Measurements from ENCODE around the gene ERVW-1. TPM values are rescaled to one million over a fixed set of nuclear protein-coding genes. Genes with fewer than 3 reads are reported as not detected.
"Not testable (repeated sequence)": the region's sequence is repeated elsewhere in the genome, so short reads cannot be mapped to it uniquely, and the experiment has no call there.

ERVW-1 gene, protein sequence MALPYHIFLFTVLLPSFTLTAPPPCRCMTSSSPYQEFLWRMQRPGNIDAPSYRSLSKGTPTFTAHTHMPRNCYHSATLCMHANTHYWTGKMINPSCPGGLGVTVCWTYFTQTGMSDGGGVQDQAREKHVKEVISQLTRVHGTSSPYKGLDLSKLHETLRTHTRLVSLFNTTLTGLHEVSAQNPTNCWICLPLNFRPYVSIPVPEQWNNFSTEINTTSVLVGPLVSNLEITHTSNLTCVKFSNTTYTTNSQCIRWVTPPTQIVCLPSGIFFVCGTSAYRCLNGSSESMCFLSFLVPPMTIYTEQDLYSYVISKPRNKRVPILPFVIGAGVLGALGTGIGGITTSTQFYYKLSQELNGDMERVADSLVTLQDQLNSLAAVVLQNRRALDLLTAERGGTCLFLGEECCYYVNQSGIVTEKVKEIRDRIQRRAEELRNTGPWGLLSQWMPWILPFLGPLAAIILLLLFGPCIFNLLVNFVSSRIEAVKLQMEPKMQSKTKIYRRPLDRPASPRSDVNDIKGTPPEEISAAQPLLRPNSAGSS
- 0.07 TPM in 1 of 2 replicates, not detected in the other for total RNA-seq (2014; rRNA removed; shearing (Covaris generic))
- polyA plus RNA-seq (2016; fragmentation: Nextera tagmentation; extraction: Ambion mirVana) = not detected in 2 replicates
- long read RNA-seq = 0 reads

DNA sequence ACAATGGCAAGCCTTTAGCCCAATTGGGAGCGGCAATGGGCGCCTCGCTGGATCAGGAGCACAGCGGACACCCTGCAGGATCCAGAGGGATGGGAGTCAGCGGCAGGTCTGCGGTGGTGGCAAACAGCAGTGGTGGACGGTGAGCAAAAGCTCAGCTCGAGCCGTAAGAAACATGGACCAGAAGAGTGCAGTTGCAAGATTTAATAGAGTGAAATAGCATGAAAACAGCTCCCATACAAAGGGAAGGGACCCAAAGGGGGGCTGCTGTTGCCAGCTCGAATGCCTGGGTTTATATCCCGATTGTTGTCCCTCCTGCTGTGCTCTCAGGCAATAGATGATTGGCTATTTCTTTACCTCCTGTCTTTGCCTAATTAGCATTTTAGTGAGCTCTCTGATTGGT, at the start of gene ERVW-1:
TSS of gene ERVW-1 (minus strand) at position 266 of the 400 bp plus-strand sequence. CDS start 7,565 bp downstream, outside the sequence.
- not testable (repeated sequence) for H3K27ac Mint-ChIP-seq; H3K9me3 Mint-ChIP-seq; H2AFZ ChIP-seq; H3K36me3 ChIP-seq (ENCODE audit: insufficient read depth); H3K9me2 ChIP-seq (ENCODE audit: insufficient read depth); H3K4me3 ChIP-seq; H3K4me1 ChIP-seq (ENCODE audit: insufficient read depth); H3K27ac ChIP-seq (ENCODE audit: low read depth); H3K36me3 Mint-ChIP-seq (ENCODE audit: low read depth); H4K20me1 ChIP-seq (replicated peaks; ENCODE audit: insufficient read depth); H3K4me3 Mint-ChIP-seq; H3K79me2 ChIP-seq (replicated peaks; ENCODE audit: insufficient read depth); DNase-seq (ENCODE audit: low spot score); H3K27me3 Mint-ChIP-seq (ENCODE audit: insufficient read depth, low read depth, poor library complexity); H3F3A ChIP-seq (replicated peaks; ENCODE audit: low read depth); ATAC-seq; H3K27me3 ChIP-seq (ENCODE audit: insufficient read depth)
- peaks cover 10% of the 10 kb centered on the region for H3K4me1 Mint-ChIP-seq
- H3K4me2 ChIP-seq = 0 out of 2 replicates have a peak within 1 kb of the TSS, but pooled peaks have one; percentile 32

DNA sequence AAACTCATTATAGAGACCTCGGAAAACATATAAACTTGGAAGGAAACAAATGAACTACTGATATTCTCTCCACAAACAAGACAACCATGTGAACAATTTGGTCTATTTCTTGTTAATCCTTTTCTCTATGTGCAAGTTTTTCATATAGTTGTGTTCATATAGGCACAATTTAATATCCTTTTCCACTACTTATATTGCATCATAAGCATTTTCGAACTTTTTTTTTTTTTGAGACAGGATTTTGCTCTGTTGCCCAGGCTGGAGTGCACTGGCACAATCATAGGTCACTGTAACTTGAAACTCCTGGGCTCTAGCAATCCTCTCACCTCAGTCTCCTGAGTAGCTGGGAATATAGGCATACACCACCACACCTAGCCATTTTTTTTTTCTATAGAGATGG, 45.4 kb upstream of the ERVW-1 start:
- Mint-ChIP-seq H3K36me3 (ENCODE audit: low read depth) (peaks cover 2% of the 10 kb centered on the region; the same call in 1 of the 3 replicates), H3K4me1 (peaks cover 7% of the 10 kb centered on the region; the same call in 2 of the 3 replicates), H3K4me3 (no peak overlapping the region), H3K9me3 (no peaks in the 10 kb centered on the region), H3K27me3 (ENCODE audit: insufficient read depth, low read depth, poor library complexity) (no peaks in the 10 kb centered on the region), H3K27ac (no peak overlapping the region)
- TF ChIP-seq POLR2AphosphoS5 (IDR thresholded peaks at IDR 0.05; ENCODE audit: low read depth) = no peak
- TF ChIP-seq CREB1 (CRISPR knock-in tag; IDR thresholded peaks at IDR 0.05; ENCODE audit: low read depth) = no peak
- TF ChIP-seq EZH2phosphoT487 (IDR thresholded peaks at IDR 0.05; ENCODE audit: unreplicated experiment) = no peak
- no peak for TF ChIP-seq STAT1 (IDR thresholded peaks at IDR 0.05; ENCODE audit: unreplicated experiment)
- Histone ChIP-seq H2AFZ (no peak overlapping the region), H3K4me2 (no peak overlapping the region), H4K20me1 (replicated peaks; ENCODE audit: insufficient read depth) (0 out of 2 replicates have a peak, but pooled peaks cover 3% of the 10 kb centered on the region), H3F3A (replicated peaks; ENCODE audit: low read depth) (peaks cover 3% of the 10 kb centered on the region; the same call in 1 of the 2 replicates), H3K4me1 (ENCODE audit: insufficient read depth) (peaks cover 6% of the 10 kb centered on the region; the same call in 1 of the 2 replicates), H3K27ac (ENCODE audit: low read depth) (no peak overlapping the region), H3K27me3 (ENCODE audit: insufficient read depth) (no peaks in the 10 kb centered on the region), H3K36me3 (ENCODE audit: insufficient read depth) (no peaks in the 10 kb centered on the region), H3K9me2 (ENCODE audit: insufficient read depth) (no peaks in the 10 kb centered on the region), H3K4me3 (no peak overlapping the region), H3K79me2 (replicated peaks; ENCODE audit: insufficient read depth) (peaks cover 29% of the 10 kb centered on the region)
- no peak for ATAC-seq
- DNase-seq (ENCODE audit: low spot score) = no peak

DNA sequence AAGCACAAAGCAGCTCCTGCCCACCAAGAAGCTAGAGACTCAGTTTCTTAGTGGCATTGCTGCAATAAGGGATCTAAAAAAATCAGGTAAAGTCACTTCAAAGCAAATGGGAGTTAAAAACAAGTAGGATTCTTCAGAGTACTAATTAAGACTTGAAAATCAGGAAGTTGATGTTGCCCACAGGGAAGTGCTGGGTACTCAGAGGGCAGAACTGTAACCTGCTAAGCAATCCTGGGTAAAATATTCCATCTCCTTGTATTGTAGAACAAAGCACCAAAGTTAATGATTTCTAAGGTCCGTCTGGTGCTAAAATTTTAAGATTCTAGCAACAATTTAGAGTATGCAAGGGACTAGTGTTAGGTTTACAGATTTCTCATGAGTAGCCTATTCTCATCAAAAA, 42.3 kb upstream of the ERVW-1 start:
- Mint-ChIP-seq H3K4me1 (no peaks in the 10 kb centered on the region), H3K27ac (no peak overlapping the region)

More for the DNA sequence above, 42.3 kb upstream of the ERVW-1 start:
- Mint-ChIP-seq H3K36me3 (ENCODE audit: low read depth) (peaks cover 10% of the 10 kb centered on the region; the same call in 2 of the 3 replicates), H3K27me3 (ENCODE audit: insufficient read depth, low read depth, poor library complexity) (no peaks in the 10 kb centered on the region), H3K9me3 (no peaks in the 10 kb centered on the region), H3K4me3 (no peak overlapping the region)
- Histone ChIP-seq H3K9me2 (ENCODE audit: insufficient read depth) (no peaks in the 10 kb centered on the region), H3K4me2 (no peak overlapping the region), H3K4me1 (ENCODE audit: insufficient read depth) (no peaks in the 10 kb centered on the region), H2AFZ (no peak overlapping the region), H3K27me3 (ENCODE audit: insufficient read depth) (no peaks in the 10 kb centered on the region), H3K27ac (ENCODE audit: low read depth) (no peak overlapping the region), H3K36me3 (ENCODE audit: insufficient read depth) (0 out of 2 replicates have a peak, but pooled peaks cover 6% of the 10 kb centered on the region), H3K79me2 (replicated peaks; ENCODE audit: insufficient read depth) (peaks cover 5% of the 10 kb centered on the region), H3K4me3 (no peak overlapping the region), H4K20me1 (replicated peaks; ENCODE audit: insufficient read depth) (peaks cover 3% of the 10 kb centered on the region; the same call in 1 of the 2 replicates), H3F3A (replicated peaks; ENCODE audit: low read depth) (no peaks in the 10 kb centered on the region)
- no peak for DNase-seq (ENCODE audit: low spot score)
- TF ChIP-seq CREB1 (CRISPR knock-in tag; IDR thresholded peaks at IDR 0.05; ENCODE audit: low read depth) (no peak), JUNB (IDR thresholded peaks at IDR 0.05; ENCODE audit: unreplicated experiment) (no peak), ZNF331 (CRISPR knock-in tag; IDR thresholded peaks at IDR 0.05; ENCODE audit: low read depth) (no peak), EZH2 (IDR thresholded peaks at IDR 0.05; ENCODE audit: low read depth, unreplicated experiment) (no peak)
- TF ChIP-seq, protein P1, sequence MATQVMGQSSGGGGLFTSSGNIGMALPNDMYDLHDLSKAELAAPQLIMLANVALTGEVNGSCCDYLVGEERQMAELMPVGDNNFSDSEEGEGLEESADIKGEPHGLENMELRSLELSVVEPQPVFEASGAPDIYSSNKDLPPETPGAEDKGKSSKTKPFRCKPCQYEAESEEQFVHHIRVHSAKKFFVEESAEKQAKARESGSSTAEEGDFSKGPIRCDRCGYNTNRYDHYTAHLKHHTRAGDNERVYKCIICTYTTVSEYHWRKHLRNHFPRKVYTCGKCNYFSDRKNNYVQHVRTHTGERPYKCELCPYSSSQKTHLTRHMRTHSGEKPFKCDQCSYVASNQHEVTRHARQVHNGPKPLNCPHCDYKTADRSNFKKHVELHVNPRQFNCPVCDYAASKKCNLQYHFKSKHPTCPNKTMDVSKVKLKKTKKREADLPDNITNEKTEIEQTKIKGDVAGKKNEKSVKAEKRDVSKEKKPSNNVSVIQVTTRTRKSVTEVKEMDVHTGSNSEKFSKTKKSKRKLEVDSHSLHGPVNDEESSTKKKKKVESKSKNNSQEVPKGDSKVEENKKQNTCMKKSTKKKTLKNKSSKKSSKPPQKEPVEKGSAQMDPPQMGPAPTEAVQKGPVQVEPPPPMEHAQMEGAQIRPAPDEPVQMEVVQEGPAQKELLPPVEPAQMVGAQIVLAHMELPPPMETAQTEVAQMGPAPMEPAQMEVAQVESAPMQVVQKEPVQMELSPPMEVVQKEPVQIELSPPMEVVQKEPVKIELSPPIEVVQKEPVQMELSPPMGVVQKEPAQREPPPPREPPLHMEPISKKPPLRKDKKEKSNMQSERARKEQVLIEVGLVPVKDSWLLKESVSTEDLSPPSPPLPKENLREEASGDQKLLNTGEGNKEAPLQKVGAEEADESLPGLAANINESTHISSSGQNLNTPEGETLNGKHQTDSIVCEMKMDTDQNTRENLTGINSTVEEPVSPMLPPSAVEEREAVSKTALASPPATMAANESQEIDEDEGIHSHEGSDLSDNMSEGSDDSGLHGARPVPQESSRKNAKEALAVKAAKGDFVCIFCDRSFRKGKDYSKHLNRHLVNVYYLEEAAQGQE (IDR thresholded peaks at IDR 0.05; ENCODE audit: unreplicated experiment) = no peak
- ATAC-seq = no peak
